LHCN-M2 (cell line): ENCODE results near the gene PIAS4. TPM values are rescaled to one million over a fixed set of nuclear protein-coding genes. Genes with fewer than 3 reads are reported as not detected.
A peak's percentile ranks its signal among the peaks of the same experiment; 100 is the strongest.

Source experiments
- DNase-seq: peaks from one replicate; pipeline ENCODE4 v3.0.0-alpha.2; 2012; ENCODE audit warnings: low read depth
- total RNA-seq: library from RNA; depleted of rRNA; stranded (reverse); fragments of >200 nt; gene quantifications from 2 replicates; pipeline ENCODE4 v1.2.3, GENCODE V29; 2014; rRNA removed

The PIAS4 gene
- total RNA-seq, 1 experiment from 2014 or later, result 17.6 TPM

DNA sequence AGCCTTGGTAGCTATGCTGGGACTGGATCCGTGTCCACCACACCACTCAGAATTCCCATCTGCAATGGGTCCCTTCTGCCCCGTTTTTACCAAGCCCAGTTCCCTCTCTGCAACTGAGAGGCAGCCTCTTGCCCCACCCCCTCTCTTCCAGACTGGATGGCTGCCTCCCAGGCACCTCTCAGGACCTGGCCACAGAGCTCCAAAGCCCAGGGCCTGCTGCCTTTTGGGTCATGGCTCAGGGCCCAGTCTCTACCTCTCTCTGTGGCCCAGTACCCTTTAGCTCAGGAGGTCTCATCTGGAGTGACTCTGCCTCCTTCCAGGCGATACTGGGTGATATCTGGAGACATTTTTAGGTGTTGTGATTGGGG, 69.5 kb downstream of the PIAS4 start:
- DNase-seq, result no peak

DNA sequence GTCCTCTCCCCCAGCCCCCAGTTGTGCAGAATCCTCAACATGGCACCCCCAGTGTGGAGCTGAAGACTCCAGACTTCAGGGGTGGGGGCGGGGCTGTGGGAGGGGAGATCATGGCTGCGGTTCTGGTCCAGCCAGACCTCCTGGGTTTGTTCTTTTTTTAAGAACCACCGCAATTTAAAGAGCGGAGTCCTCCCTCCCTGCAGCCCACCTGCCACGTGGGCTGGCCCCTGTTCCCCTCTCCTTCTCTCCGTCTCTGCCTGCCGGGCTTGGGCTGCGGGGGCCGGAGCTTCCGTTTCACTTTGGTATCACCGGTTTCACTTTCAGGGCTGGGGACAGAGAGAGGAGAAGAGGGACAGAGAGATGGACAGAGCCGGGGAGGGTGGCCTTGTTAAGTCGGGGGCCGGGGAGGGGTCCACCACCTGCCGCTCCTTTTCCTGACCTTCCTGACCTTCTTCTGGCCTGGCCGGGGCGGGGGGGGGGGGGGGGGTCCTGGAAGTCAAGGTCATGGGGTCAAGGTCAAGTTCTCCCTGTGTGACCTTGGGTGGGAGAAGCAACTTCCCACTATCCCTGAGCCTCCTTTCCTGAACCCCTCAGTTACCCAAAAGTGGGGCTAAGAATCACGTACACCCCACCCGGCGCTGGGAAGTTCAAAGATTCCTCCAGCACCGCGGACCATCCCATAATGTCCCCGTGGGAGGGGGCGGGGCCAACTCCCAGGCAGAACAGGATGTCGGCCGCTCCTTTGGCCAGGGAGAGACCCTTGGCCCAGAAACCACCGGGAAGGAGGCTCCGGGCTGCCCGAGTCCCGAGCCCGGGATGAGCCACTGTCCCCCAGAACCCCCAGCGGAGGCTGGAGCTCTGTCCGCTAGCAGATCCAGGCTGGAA, 70.5 kb downstream of the PIAS4 start:
- DNase-seq, result peak; percentile 6

DNA sequence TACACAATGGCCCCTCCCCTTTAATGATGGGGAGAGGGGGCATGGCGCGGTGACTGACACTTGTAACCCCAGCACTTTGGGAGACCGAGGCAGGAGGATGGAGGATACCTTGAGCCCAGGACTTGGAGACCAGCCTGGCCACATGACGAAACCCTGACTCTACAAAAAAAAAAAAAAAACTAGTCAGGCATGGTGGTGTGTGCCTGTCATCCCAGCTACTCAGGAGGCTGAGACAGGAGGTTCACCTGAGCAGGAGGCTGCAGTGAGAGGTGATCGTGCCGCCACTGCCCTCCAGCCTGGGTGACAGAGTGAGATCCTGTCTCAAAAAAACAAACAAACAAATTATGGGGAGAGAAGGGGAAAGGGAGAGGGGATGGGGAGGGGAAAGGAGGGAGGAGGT, 72.9 kb downstream of the PIAS4 start:
- DNase-seq, result no peak

DNA sequence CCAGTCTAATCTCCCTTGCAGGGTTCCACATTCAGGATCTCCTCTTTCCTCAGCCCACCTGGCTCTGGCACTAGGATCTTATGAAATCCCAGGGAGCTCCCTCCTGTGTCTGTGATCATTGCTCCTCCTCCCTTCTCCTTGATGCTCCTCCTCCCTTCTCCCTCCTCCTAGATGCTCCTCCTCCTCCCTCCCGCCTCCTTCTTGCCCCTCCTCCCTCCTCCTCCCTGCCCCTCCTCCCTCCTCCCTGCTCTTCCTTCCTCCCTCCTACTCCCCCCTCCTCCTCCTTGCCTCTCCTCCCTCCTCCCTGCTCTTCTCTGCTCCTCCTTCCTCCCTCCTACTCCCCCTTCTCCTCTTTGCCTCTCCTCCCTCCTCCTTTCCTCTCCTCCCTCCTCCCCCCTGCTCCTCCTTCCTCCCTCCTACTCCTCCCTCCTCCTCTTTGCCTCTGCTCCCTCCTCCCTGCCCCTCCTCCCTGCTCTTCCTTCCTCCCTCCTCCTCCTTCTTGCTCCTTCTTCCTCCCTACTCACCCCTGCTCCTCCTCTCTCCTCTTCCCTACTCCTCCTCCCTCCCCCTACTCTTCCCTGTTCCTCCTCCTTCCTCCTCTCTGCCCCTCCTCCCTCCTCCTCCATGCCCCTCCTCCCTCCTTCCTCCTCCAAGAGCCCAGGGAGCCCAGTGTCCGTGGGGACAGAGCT, 74.0 kb downstream of the PIAS4 start:
- no peak for DNase-seq

DNA sequence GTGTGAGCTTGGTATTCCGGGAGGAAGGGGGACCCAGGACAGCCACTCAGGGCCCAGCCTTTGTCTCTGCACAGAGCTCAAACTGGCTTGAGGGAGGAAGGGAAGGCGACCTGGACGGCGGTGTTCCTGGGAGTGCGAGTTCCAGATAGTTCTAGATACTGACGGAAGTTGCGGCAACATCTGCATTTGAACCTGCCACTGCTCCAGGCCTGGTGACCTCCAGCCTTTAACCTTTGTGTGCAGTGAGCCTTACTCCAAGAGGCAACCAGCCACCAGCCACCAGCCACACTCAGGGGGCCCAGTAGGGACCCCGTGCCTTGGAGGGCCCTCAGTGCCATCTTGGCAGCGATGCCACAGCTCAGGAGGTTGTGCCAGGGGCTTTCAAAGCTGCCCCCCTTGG, 74.6 kb downstream of the PIAS4 start:
- DNase-seq, result no peak

DNA sequence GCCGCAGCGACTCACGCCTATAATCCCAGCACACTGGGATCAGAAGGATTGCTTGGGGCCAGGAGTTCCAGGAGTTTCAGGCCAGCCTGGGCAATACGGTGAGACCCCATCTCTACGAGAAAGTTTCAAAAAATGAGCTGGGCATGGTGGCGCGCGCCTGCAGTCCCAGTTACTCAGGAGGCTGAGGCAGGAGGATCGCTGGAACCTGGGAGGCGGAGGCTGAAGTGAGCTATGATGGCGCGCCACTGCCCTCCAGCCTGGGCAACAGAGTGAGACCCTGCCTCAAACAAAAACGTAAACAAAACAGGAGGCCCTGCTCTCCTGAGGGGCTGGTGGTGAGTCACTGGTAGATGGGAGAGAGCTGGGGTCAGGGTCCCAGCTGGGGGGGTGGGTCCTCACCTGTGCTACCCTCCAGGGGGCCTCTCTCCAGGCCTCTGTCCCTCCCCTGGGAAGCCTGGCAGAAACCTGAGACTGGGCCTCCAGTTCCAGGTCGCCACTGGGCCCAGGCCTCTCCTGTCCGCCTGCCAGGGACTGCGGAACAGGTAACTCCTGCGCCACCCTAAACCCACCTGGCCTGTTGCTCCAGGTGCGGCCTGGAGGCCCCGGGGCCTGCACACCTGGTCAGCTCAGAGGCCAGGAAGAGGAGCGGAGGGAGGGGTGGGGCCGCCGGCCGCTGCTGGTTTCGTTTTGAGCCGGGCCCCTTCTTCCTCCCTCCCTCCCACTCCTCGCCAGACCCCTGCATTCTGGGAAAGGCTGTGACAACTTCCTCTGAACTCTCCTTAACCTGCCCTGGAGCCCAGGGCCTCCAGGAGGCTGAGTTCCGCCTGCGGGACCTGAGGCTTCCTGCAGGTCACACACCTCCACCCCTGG, 76.4 kb downstream of the PIAS4 start:
- no peak for DNase-seq

DNA sequence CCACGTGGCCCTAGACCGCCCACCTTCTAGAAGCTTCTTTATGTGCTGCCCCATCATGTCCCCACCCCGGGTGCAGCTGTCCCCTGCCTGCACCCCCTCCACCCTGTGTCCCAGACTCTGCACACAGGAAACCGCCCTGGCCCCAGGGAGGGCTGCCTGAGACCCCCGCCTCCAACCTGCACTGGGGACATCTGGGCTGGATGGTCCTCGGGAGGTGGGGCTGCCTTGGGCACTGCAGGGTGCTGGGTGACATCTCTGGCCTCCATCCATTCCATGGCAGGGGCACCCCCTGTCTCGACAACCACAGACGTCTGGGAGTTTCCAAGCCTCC, 77.0 kb downstream of the PIAS4 start:
- DNase-seq, result no peak

DNA sequence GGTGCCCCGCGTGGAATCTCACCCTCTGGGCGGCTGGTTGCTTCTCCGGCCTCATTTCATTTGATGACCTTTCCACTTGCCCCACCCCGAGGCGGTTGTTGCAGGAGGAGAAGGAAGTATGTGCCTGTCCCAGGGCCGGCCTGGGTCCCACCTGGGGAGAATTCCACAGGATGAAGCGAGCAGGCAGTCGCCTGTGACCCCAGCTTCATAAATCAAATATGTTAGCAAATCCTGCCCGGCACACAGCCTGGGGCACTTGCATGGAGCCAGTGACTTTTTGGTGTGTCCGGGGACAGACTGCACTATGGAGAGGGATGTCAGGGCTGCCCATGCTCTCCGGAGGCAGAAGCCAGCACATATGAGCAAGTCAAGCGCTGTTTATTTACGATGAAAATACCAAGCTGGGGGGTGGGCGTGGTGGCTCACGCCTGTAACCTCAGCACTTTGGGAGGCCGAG, 78.9 kb downstream of the PIAS4 start:
- DNase-seq, result no peak

DNA sequence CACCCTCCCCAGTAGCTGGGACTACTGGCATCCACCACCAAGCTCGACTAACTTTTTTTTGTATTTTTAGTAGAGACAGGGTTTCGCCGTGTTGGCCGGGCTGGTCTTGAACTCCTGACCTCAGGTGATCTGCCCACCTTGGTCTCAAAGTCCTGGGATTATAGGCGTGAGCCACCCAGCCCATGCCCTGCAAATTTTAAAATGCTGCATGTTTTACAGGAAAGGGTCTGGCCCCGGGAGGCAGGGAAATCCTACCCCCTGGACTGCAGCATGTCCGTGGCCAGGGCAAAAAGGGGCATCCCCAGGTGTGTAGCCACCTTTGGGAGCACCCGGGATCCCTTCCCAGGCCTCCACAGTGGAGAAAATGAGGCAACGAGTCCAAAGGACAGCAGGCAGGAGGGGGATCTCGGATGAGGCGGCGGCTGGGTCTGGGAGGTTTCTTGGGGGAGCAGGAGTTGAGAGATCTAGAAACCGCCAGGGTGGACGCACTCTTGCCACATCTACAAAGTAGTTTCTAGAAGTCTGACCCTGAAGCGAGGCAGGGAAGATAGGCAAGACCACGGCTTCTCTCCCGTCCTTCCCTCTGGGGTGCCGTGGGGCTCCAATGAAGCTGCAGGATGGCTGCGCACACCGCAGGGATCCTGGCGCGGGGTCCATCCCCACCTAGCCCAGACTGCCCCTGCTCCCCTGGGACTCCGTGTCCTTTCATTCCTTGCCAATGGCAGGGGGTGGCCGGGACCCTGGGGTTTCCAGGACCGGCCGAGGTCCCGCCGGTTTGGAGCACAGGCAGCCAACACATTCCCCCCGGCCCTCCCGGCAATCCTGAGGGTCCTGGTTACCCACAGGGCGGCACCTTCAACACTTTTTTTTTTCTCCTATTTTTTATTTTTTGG, 80.5 kb downstream of the PIAS4 start:
- no peak for DNase-seq

DNA sequence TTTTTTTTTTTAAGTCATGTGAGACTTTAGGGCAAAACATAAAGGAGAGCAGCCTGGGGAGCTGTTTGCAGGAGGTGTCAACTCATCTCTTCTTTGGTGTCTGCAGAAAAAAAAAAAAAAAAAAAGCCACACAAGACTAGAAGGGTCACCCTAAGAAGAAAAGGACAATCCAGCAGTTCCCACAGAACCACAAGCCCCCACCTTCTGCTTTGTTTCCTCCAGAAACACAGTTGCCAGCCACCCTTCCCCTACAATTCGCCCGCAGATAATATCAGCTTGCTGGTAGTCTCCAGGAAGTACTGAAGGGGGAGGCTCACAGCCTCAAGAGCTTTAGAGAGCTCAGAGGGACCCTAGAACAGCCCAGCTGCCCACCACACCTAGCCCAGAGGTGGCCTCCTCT, 81.4 kb downstream of the PIAS4 start:
- DNase-seq, result no peak

Other genes with a start within 250 kb of the PIAS4 start
- 19.3 and 28.5 TPM in 2 replicates for gene APBA3, start 246.0 kb upstream of the PIAS4 start, total RNA-seq
- 38.0 and 50.2 TPM in 2 replicates for gene MRPL54, start 245.1 kb upstream of the PIAS4 start, total RNA-seq
- gene RAX2, start 235.5 kb upstream of the PIAS4 start, total RNA-seq, result not detected in 2 replicates
- not detected in 2 replicates for gene MATK, start 221.4 kb upstream of the PIAS4 start, total RNA-seq
- gene ZFR2, start 138.7 kb upstream of the PIAS4 start, total RNA-seq, result not detected in 2 replicates
- 0.06 TPM in 1 of 2 replicates, not detected in the other for gene ATCAY, start 127.1 kb upstream of the PIAS4 start, total RNA-seq
- gene NMRK2, start 74.7 kb upstream of the PIAS4 start, total RNA-seq, result not detected in 2 replicates
- gene DAPK3, start 36.6 kb upstream of the PIAS4 start, total RNA-seq, result 135 and 150 TPM in 2 replicates
- gene EEF2, start 22.3 kb upstream of the PIAS4 start, total RNA-seq, result 2,004 and 2,150 TPM in 2 replicates
- 29.5 and 29.7 TPM in 2 replicates for gene ZBTB7A, start 59.2 kb downstream of the PIAS4 start, total RNA-seq
- 178 and 191 TPM in 2 replicates for gene MAP2K2, start 116.4 kb downstream of the PIAS4 start, total RNA-seq
- gene CREB3L3, start 145.9 kb downstream of the PIAS4 start, total RNA-seq, result not detected in 2 replicates
- 17.0 and 31.1 TPM in 2 replicates for gene SIRT6, start 174.8 kb downstream of the PIAS4 start, total RNA-seq
- 0.13 and 0.17 TPM in 2 replicates for gene ANKRD24, start 175.0 kb downstream of the PIAS4 start, total RNA-seq
- 0.11 TPM in 1 of 2 replicates, not detected in the other for gene EBI3, start 221.8 kb downstream of the PIAS4 start, total RNA-seq
- 16.8 and 24.2 TPM in 2 replicates for gene YJU2, start 239.3 kb downstream of the PIAS4 start, total RNA-seq